ENCODE results near the gene RCC2.

RCC2 gene

DNA sequence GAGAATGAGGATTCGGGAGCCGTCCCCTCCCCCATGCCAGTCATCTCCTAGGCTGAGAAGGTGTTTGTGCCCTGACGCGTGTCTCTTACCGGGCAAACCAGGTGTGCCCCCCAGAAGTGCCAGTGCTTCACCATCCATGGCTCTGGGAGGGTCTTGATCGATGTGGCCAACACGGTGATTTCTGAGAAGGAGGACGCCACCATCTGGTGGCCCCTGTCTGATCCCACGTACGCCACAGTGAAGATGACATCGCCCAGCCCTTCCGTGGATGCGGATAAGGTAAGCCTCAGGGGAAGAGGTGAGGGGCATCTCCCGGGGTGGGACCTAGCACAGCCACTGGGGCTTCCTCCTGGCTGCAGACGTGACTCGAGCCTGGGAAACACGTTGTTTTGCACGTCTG is 66.5 kb downstream of the RCC2 start:
- ChIA-PET CTCF (no interaction called here), POLR2A (no interaction called here)
- TF ChIP-seq, protein P1, sequence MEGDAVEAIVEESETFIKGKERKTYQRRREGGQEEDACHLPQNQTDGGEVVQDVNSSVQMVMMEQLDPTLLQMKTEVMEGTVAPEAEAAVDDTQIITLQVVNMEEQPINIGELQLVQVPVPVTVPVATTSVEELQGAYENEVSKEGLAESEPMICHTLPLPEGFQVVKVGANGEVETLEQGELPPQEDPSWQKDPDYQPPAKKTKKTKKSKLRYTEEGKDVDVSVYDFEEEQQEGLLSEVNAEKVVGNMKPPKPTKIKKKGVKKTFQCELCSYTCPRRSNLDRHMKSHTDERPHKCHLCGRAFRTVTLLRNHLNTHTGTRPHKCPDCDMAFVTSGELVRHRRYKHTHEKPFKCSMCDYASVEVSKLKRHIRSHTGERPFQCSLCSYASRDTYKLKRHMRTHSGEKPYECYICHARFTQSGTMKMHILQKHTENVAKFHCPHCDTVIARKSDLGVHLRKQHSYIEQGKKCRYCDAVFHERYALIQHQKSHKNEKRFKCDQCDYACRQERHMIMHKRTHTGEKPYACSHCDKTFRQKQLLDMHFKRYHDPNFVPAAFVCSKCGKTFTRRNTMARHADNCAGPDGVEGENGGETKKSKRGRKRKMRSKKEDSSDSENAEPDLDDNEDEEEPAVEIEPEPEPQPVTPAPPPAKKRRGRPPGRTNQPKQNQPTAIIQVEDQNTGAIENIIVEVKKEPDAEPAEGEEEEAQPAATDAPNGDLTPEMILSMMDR (IDR thresholded peaks at IDR 0.05; ENCODE audit: insufficient read depth, low read length, missing control alignments), result no peak
- no peak overlapping the region for H3K4me3 ChIP-seq (ENCODE audit: low read depth, low read length)
- no peak for DNase-seq (ENCODE audit: low read depth, low spot score)

- ChIA-PET CTCF (interaction anchor here (1.3 kb wide), 1 partner anchor 11 kb away, joined by 3 read pairs; no protein-coding TSS in a partner anchor), POLR2A (no interaction called here)
- TF ChIP-seq, protein P1 (IDR thresholded peaks at IDR 0.05; ENCODE audit: insufficient read depth, low read length, missing control alignments), result no peak
- H3K4me3 ChIP-seq (ENCODE audit: low read depth, low read length), result no peak within 1 kb of the TSS
- DNase-seq (ENCODE audit: low read depth, low spot score), result no peak
Observed at GRCh38 chr1:17371896-17372295, 67.6 kb downstream of the RCC2 start, which contains the start of gene PADI6. PADI6 (plus strand) TSS chr1:17372196; CDS start chr1:17372246, 50 bp downstream.

DNA sequence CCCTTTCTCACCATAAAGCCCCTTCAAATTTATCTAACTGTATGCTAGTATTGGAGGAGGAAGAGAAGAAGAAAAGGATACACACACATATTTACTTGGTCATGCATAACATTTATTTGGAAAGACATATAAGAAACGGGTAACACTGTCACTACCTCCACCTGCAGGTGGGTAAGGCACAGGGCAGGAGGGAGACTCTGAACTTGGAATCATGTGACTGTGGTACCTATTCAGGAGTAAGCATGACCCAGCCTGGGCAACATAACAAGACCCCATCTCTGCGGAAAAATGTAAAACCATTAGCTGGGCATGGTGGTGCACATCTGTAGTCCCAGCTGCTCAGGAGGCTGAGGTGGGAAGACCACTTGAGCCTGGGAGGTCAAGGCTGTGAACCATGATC is 68.9 kb downstream of the RCC2 start:
- TF ChIP-seq, protein P1 (IDR thresholded peaks at IDR 0.05; ENCODE audit: insufficient read depth, low read length, missing control alignments), result no peak
- POLR2A ChIA-PET, result no interaction called here
- CTCF ChIA-PET, result interaction anchor here (0.7 to 1.8 kb wide), 7 partner anchors 13 to 244 kb away, joined by 3 to 4 read pairs (median 3); no protein-coding TSS in a partner anchor
- DNase-seq (ENCODE audit: low read depth, low spot score), result no peak
- no peak overlapping the region for H3K4me3 ChIP-seq (ENCODE audit: low read depth, low read length)

DNA sequence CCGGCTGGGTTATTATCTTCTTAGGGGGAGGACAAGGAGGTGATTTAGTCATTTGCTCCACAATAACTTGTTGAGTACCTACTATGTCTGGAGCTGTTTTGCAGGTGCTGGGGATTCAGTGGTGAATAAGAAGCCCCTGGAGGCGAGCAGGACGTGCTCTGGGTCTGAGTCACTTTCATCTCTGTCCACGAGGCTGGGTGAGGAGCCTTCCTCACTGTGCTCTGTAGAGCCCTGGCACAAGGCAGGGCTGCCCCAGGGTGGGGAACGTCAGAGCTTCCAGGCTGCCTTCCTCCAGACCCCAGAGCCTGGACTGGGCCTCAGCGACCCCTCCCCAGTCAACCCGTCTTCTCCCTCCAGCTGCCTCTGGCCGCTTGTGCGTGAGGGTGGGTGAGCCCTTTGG is 70.0 kb downstream of the RCC2 start:
- ChIA-PET CTCF (interaction anchor here (1.3 kb wide), 1 partner anchor 24 kb away, joined by 3 read pairs; no protein-coding TSS in a partner anchor), POLR2A (no interaction called here)
- TF ChIP-seq, protein P1 (IDR thresholded peaks at IDR 0.05; ENCODE audit: insufficient read depth, low read length, missing control alignments), result no peak
- peak; percentile 0 for DNase-seq (ENCODE audit: low read depth, low spot score)
- H3K4me3 ChIP-seq (ENCODE audit: low read depth, low read length), result no peak overlapping the region

DNA sequence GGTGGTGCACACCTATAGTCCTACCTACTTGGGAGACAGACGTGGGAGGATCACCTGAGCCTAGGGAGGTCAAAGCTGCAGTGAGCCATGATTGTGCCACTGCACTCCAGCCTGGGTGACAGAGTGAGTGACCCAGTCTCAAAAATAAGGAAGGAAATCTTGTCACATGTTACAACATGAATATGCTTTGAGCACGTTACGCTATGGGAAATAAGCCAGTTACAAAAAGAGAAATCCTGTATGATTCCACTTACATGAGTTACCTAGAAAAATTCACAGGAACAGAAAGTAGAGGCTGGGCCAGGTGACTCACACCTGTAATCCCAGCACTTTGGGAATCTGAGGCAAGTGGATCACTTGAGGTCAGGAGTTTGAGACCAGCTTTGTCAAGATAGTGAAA is 74.2 kb downstream of the RCC2 start:
- CTCF ChIA-PET, result no interaction called here
- POLR2A ChIA-PET, result no interaction called here
- TF ChIP-seq, protein P1 (IDR thresholded peaks at IDR 0.05; ENCODE audit: insufficient read depth, low read length, missing control alignments), result no peak
- H3K4me3 ChIP-seq (ENCODE audit: low read depth, low read length), result no peak overlapping the region
- no peak for DNase-seq (ENCODE audit: low read depth, low spot score)

DNA sequence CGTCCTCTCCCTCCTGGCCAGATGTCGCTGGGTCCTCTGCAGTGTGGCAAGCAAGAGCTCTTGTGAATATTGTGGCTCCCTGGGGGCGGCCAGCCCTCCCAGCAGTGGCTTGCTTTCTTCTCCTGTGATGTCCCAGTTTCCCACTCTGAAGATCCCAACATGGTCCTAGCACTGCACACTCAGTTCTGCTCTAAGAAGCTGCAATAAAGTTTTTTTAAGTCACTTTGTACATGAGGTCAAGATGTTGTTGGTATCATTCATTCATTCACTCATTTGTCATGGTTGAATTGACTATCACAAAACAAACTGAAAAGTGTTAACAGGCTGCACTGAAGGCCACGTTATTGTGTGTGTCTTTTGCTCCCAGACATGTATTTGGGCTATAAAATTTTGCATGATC is 75.7 kb downstream of the RCC2 start:
- ChIA-PET CTCF (no interaction called here), POLR2A (no interaction called here)
- DNase-seq (ENCODE audit: low read depth, low spot score), result no peak
- H3K4me3 ChIP-seq (ENCODE audit: low read depth, low read length), result no peak overlapping the region
- TF ChIP-seq, protein P1 (IDR thresholded peaks at IDR 0.05; ENCODE audit: insufficient read depth, low read length, missing control alignments), result no peak
